GM23338 (cell line): Measurements from ENCODE around the gene XYLT1. TPM values are rescaled to one million over a fixed set of nuclear protein-coding genes. Genes with fewer than 3 reads are reported as not detected.

Source experiments
- ATAC-seq: fragments of 200-7000 bp; cut with Tn5 transposase; 3 replicates; pipeline ENCODE4 v1.9.1; 2020
- DNase-seq: peaks from one replicate; pipeline ENCODE4 v3.0.0-alpha.2; 2015; ENCODE audit warnings: low spot score
- H2AFZ ChIP-seq: fragments of 200-600 bp; sonication (generic); 2 replicates; pipeline ENCODE4 v1.8.0; 2016; ENCODE audit warnings: antibody characterized with exemption, mild to moderate bottlenecking, moderate library complexity
- H3F3A ChIP-seq: fragments of 200-600 bp; sonication (generic); replicated peaks from 2 replicates; pipeline ENCODE4 v1.8.0; 2017; ENCODE audit warnings: antibody characterized with exemption, mixed run types, low read depth
- H3K27ac ChIP-seq: fragments of 200-600 bp; sonication (generic); 2 replicates; pipeline ENCODE4 v1.6.1; 2016; ENCODE audit warnings: low read depth
- H3K27me3 ChIP-seq: fragments of 200-600 bp; sonication (generic); 2 replicates; pipeline ENCODE4 v1.8.0; 2016; ENCODE audit warnings: mild to moderate bottlenecking, mixed run types, moderate library complexity; ENCODE audit not compliant: insufficient read depth
- H3K36me3 ChIP-seq: fragments of 200-600 bp; sonication (generic); 2 replicates; pipeline ENCODE4 v1.8.0; 2016; ENCODE audit warnings: mild to moderate bottlenecking; ENCODE audit not compliant: insufficient read depth
- H3K4me1 ChIP-seq: fragments of 200-600 bp; sonication (generic); 2 replicates; pipeline ENCODE4 v1.8.0; 2016; ENCODE audit warnings: mild to moderate bottlenecking, moderate library complexity; ENCODE audit not compliant: insufficient read depth
- H3K4me2 ChIP-seq: fragments of 200-600 bp; sonication (generic); 2 replicates; pipeline ENCODE4 v1.7.1; 2017; ENCODE audit warnings: mixed run types
- H3K4me3 ChIP-seq: fragments of 200-600 bp; sonication (generic); 2 replicates; pipeline ENCODE4 v1.6.1; 2016; ENCODE audit warnings: mixed run types
- H3K79me2 ChIP-seq: fragments of 200-600 bp; sonication (generic); replicated peaks from 2 replicates; pipeline ENCODE4 v1.8.0; 2017; ENCODE audit warnings: mild to moderate bottlenecking; ENCODE audit not compliant: insufficient read depth
- H3K9me2 ChIP-seq: fragments of 200-600 bp; sonication (generic); 2 replicates; pipeline ENCODE4 v1.8.0; 2017; ENCODE audit not compliant: insufficient read depth
- H4K20me1 ChIP-seq: fragments of 200-600 bp; sonication (generic); replicated peaks from 2 replicates; pipeline ENCODE4 v1.8.0; 2017; ENCODE audit warnings: mild to moderate bottlenecking; ENCODE audit not compliant: insufficient read depth
- H3K27ac Mint-ChIP-seq: 2 replicates; pipeline ENCODE4 v1.8.0; 2020; ENCODE audit warnings: inconsistent platforms, mild to moderate bottlenecking, moderate library complexity, mixed read lengths
- H3K27me3 Mint-ChIP-seq: 3 replicates; pipeline ENCODE4 v1.8.0; 2022; ENCODE audit warnings: low read depth, mild to moderate bottlenecking, moderate library complexity, mixed read lengths, inconsistent platforms; ENCODE audit not compliant: insufficient read depth, poor library complexity
- H3K36me3 Mint-ChIP-seq: 3 replicates; pipeline ENCODE4 v1.8.0; 2021; ENCODE audit warnings: low read depth, mild to moderate bottlenecking, inconsistent platforms, moderate library complexity, mixed read lengths
- H3K4me1 Mint-ChIP-seq: 3 replicates; pipeline ENCODE4 v1.8.0; 2020; ENCODE audit warnings: mild to moderate bottlenecking, inconsistent platforms, mixed read lengths
- H3K4me3 Mint-ChIP-seq: 3 replicates; pipeline ENCODE4 v1.8.0; 2021; ENCODE audit warnings: moderate library complexity, mild to moderate bottlenecking, inconsistent platforms, mixed read lengths
- H3K9me3 Mint-ChIP-seq: 3 replicates; pipeline ENCODE4 v1.8.0; 2020; ENCODE audit warnings: moderate library complexity, mild to moderate bottlenecking, inconsistent platforms, mixed read lengths
- CREB1 ChIP-seq: fragments of 250-450 bp; sonication (Bioruptor Pico); IDR thresholded peaks from 2 replicates; pipeline ENCODE4 v1.5.0; 2020; ENCODE audit warnings: low read depth, mild to moderate bottlenecking, moderate library complexity
- EZH2 ChIP-seq: fragments of 200-600 bp; sonication (generic); IDR thresholded peaks from one replicate; pipeline ENCODE4 v1.8.0; 2017; ENCODE audit warnings: antibody characterized with exemption, mild to moderate bottlenecking, low read depth; ENCODE audit not compliant: unreplicated experiment
- EZH2phosphoT487 ChIP-seq: fragments of 200-600 bp; sonication (generic); IDR thresholded peaks from one replicate; pipeline ENCODE4 v1.8.1; 2018; ENCODE audit warnings: antibody characterized with exemption; ENCODE audit not compliant: unreplicated experiment
- JUNB ChIP-seq: IDR thresholded peaks from one replicate; pipeline ENCODE4 v1.6.1; 2016; ENCODE audit warnings: antibody characterized with exemption; ENCODE audit not compliant: unreplicated experiment
- NANOG ChIP-seq: IDR thresholded peaks from 2 replicates; pipeline ENCODE4 v1.6.1; 2016; ENCODE audit warnings: antibody characterized with exemption, borderline replicate concordance
- POLR2AphosphoS5 ChIP-seq: IDR thresholded peaks from 2 replicates; pipeline ENCODE4 v1.6.1; 2016; ENCODE audit warnings: antibody characterized with exemption, low read depth
- STAT1 ChIP-seq: IDR thresholded peaks from one replicate; pipeline ENCODE4 v1.6.1; 2016; ENCODE audit warnings: antibody characterized with exemption; ENCODE audit not compliant: unreplicated experiment
- ZNF114 ChIP-seq: fragments of 250-450 bp; sonication (Bioruptor Pico); IDR thresholded peaks from 2 replicates; pipeline ENCODE4 v1.5.0; 2020; ENCODE audit warnings: mild to moderate bottlenecking, moderate library complexity
- ZNF331 ChIP-seq: fragments of 250-450 bp; sonication (Bioruptor Pico); IDR thresholded peaks from 2 replicates; pipeline ENCODE4 v1.5.0; 2020; ENCODE audit warnings: low read depth, mild to moderate bottlenecking, moderate library complexity
- polyA plus RNA-seq: library from polyadenylated mRNA; unstranded; fragments of >200 nt; fragmentation: Nextera tagmentation; extraction: Ambion mirVana; gene quantifications from 2 replicates; pipeline ENCODE4 v1.2.1, GENCODE V29; 2016
- total RNA-seq: library from RNA; depleted of rRNA; stranded (reverse); fragments of >200 nt; shearing (Covaris generic); gene quantifications from 2 replicates; pipeline ENCODE4 v1.2.3, GENCODE V29; 2014
- TF ChIP-seq, protein P1 (sequence below), 2 experiments: fragments of 200-600 bp in 1 of 2; sonication (generic) in 1 of 2; conservative IDR thresholded peaks; 2 replicates each; pipeline versions ENCODE4 v1.5.1 to v1.6.1; 2016 to 2017; ENCODE audit warnings: antibody characterized with exemption in 2 of 2, low read depth in 2 of 2, mild to moderate bottlenecking in 2 of 2, moderate library complexity in 1 of 2
- TF ChIP-seq, protein P2 (sequence below): fragments of 250-450 bp; sonication (Bioruptor Pico); IDR thresholded peaks from 2 replicates; pipeline ENCODE4 v1.5.0; 2020; ENCODE audit warnings: mild to moderate bottlenecking, moderate library complexity
- TF ChIP-seq, protein P3 (sequence below): IDR thresholded peaks from 2 replicates; pipeline ENCODE4 v1.6.1; 2016; ENCODE audit warnings: antibody characterized with exemption
- TF ChIP-seq, protein P4 (sequence below): IDR thresholded peaks from one replicate; pipeline ENCODE4 v1.6.1; 2018; ENCODE audit warnings: antibody characterized with exemption; ENCODE audit not compliant: unreplicated experiment

The XYLT1 gene
- total and polyA plus RNA-seq, 2 experiments from 2014 or later = 3.5 to 24.7 TPM

DNA sequence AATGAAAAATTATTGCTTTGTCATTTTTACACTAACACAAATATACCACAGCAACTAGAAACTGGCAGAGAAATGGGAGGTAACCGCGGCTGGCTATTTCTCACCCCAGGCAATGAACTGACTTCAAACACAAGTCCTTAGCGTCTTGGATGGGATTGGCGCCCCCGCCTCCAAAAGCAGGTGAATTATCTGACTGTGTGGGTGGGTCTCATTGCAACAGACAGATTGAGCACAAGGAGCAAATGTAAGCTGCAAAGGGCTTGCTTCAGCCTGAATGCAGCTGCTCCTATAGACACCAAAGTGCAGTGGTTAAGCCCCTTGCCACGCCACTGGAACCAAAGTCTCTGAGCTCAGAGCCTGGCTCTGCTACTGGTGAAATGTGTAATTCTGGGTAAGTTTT is 225.0 kb downstream of the XYLT1 start:
- peaks cover 15% of the 10 kb centered on the region; the same call in 1 of the 2 replicates for H3K79me2 ChIP-seq
- no peaks in the 10 kb centered on the region for H4K20me1 ChIP-seq
- H2AFZ ChIP-seq = no peak overlapping the region
- Mint-ChIP-seq H3K27me3 (no peaks in the 10 kb centered on the region), H3K36me3 (peaks cover 4% of the 10 kb centered on the region; the same call in 1 of the 3 replicates), H3K9me3 (no peaks in the 10 kb centered on the region), H3K27ac (no peak overlapping the region), H3K4me3 (no peak overlapping the region), H3K4me1 (peaks cover 8% of the 10 kb centered on the region)
- no peaks in the 10 kb centered on the region for H3K4me1 ChIP-seq
- H3K9me2 ChIP-seq = peaks cover 14% of the 10 kb centered on the region
- TF ChIP-seq, protein P1, sequence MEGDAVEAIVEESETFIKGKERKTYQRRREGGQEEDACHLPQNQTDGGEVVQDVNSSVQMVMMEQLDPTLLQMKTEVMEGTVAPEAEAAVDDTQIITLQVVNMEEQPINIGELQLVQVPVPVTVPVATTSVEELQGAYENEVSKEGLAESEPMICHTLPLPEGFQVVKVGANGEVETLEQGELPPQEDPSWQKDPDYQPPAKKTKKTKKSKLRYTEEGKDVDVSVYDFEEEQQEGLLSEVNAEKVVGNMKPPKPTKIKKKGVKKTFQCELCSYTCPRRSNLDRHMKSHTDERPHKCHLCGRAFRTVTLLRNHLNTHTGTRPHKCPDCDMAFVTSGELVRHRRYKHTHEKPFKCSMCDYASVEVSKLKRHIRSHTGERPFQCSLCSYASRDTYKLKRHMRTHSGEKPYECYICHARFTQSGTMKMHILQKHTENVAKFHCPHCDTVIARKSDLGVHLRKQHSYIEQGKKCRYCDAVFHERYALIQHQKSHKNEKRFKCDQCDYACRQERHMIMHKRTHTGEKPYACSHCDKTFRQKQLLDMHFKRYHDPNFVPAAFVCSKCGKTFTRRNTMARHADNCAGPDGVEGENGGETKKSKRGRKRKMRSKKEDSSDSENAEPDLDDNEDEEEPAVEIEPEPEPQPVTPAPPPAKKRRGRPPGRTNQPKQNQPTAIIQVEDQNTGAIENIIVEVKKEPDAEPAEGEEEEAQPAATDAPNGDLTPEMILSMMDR (conservative IDR thresholded peaks at IDR 0.05; ENCODE audit: low read depth in 2 of 2) = no peak
- no peak for TF ChIP-seq CREB1 (CRISPR knock-in tag)
- TF ChIP-seq, protein P2, sequence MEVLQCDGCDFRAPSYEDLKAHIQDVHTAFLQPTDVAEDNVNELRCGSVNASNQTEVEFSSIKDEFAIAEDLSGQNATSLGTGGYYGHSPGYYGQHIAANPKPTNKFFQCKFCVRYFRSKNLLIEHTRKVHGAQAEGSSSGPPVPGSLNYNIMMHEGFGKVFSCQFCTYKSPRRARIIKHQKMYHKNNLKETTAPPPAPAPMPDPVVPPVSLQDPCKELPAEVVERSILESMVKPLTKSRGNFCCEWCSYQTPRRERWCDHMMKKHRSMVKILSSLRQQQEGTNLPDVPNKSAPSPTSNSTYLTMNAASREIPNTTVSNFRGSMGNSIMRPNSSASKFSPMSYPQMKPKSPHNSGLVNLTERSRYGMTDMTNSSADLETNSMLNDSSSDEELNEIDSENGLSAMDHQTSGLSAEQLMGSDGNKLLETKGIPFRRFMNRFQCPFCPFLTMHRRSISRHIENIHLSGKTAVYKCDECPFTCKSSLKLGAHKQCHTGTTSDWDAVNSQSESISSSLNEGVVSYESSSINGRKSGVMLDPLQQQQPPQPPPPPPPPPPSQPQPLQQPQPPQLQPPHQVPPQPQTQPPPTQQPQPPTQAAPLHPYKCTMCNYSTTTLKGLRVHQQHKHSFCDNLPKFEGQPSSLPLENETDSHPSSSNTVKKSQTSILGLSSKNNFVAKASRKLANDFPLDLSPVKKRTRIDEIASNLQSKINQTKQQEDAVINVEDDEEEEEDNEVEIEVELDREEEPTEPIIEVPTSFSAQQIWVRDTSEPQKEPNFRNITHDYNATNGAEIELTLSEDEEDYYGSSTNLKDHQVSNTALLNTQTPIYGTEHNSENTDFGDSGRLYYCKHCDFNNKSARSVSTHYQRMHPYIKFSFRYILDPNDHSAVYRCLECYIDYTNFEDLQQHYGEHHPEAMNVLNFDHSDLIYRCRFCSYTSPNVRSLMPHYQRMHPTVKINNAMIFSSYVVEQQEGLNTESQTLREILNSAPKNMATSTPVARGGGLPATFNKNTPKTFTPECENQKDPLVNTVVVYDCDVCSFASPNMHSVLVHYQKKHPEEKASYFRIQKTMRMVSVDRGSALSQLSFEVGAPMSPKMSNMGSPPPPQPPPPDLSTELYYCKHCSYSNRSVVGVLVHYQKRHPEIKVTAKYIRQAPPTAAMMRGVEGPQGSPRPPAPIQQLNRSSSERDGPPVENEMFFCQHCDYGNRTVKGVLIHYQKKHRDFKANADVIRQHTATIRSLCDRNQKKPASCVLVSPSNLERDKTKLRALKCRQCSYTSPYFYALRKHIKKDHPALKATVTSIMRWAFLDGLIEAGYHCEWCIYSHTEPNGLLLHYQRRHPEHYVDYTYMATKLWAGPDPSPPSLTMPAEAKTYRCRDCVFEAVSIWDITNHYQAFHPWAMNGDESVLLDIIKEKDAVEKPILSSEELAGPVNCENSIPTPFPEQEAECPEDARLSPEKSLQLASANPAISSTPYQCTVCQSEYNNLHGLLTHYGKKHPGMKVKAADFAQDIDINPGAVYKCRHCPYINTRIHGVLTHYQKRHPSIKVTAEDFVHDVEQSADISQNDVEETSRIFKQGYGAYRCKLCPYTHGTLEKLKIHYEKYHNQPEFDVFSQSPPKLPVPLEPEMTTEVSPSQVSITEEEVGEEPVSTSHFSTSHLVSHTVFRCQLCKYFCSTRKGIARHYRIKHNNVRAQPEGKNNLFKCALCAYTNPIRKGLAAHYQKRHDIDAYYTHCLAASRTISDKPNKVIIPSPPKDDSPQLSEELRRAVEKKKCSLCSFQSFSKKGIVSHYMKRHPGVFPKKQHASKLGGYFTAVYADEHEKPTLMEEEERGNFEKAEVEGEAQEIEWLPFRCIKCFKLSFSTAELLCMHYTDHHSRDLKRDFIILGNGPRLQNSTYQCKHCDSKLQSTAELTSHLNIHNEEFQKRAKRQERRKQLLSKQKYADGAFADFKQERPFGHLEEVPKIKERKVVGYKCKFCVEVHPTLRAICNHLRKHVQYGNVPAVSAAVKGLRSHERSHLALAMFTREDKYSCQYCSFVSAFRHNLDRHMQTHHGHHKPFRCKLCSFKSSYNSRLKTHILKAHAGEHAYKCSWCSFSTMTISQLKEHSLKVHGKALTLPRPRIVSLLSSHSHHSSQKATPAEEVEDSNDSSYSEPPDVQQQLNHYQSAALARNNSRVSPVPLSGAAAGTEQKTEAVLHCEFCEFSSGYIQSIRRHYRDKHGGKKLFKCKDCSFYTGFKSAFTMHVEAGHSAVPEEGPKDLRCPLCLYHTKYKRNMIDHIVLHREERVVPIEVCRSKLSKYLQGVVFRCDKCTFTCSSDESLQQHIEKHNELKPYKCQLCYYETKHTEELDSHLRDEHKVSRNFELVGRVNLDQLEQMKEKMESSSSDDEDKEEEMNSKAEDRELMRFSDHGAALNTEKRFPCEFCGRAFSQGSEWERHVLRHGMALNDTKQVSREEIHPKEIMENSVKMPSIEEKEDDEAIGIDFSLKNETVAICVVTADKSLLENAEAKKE (CRISPR knock-in tag) = no peak
- TF ChIP-seq NANOG = no peak
- no peak for TF ChIP-seq POLR2AphosphoS5
- TF ChIP-seq, protein P3, sequence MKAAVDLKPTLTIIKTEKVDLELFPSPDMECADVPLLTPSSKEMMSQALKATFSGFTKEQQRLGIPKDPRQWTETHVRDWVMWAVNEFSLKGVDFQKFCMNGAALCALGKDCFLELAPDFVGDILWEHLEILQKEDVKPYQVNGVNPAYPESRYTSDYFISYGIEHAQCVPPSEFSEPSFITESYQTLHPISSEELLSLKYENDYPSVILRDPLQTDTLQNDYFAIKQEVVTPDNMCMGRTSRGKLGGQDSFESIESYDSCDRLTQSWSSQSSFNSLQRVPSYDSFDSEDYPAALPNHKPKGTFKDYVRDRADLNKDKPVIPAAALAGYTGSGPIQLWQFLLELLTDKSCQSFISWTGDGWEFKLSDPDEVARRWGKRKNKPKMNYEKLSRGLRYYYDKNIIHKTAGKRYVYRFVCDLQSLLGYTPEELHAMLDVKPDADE = no peak
- TF ChIP-seq, protein P4, sequence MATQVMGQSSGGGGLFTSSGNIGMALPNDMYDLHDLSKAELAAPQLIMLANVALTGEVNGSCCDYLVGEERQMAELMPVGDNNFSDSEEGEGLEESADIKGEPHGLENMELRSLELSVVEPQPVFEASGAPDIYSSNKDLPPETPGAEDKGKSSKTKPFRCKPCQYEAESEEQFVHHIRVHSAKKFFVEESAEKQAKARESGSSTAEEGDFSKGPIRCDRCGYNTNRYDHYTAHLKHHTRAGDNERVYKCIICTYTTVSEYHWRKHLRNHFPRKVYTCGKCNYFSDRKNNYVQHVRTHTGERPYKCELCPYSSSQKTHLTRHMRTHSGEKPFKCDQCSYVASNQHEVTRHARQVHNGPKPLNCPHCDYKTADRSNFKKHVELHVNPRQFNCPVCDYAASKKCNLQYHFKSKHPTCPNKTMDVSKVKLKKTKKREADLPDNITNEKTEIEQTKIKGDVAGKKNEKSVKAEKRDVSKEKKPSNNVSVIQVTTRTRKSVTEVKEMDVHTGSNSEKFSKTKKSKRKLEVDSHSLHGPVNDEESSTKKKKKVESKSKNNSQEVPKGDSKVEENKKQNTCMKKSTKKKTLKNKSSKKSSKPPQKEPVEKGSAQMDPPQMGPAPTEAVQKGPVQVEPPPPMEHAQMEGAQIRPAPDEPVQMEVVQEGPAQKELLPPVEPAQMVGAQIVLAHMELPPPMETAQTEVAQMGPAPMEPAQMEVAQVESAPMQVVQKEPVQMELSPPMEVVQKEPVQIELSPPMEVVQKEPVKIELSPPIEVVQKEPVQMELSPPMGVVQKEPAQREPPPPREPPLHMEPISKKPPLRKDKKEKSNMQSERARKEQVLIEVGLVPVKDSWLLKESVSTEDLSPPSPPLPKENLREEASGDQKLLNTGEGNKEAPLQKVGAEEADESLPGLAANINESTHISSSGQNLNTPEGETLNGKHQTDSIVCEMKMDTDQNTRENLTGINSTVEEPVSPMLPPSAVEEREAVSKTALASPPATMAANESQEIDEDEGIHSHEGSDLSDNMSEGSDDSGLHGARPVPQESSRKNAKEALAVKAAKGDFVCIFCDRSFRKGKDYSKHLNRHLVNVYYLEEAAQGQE = no peak
- TF ChIP-seq ZNF114 = no peak
- no peak for TF ChIP-seq JUNB
- TF ChIP-seq EZH2 = no peak
- no peak for TF ChIP-seq ZNF331 (CRISPR knock-in tag)
- no peak for TF ChIP-seq EZH2phosphoT487
- TF ChIP-seq STAT1 = no peak
- H3K36me3 ChIP-seq = no peaks in the 10 kb centered on the region
- peak; percentile 52; the same call in 2 of the 3 replicates for ATAC-seq
- peak; percentile 25 for DNase-seq
- H3K27me3 ChIP-seq = no peaks in the 10 kb centered on the region
- H3K27ac ChIP-seq = no peak overlapping the region
- H3K4me3 ChIP-seq = no peak overlapping the region
- no peaks in the 10 kb centered on the region for H3F3A ChIP-seq
- H3K4me2 ChIP-seq = no peak overlapping the region
